SJSA1 (cell line): ENCODE measurements around the gene SPON1. TPM values are rescaled to one million over a fixed set of nuclear protein-coding genes. Genes with fewer than 3 reads are reported as not detected.
"Not testable (repeated sequence)": the region's sequence is repeated elsewhere in the genome, so short reads cannot be mapped to it uniquely, and the experiment has no call there.

ENCODE experiments used
- DNase-seq, 2 experiments: peaks; one replicate each; pipeline ENCODE4 v3.0.0-alpha.2; 2015 to 2020; ENCODE audit warnings: low spot score in 2 of 2, low read depth in 1 of 2
- H3K27ac ChIP-seq: fragments of 250-450 bp; sonication (Bioruptor Pico); 2 replicates; pipeline ENCODE4 v1.5.1; 2020; ENCODE audit warnings: mild to moderate bottlenecking, moderate library complexity
- H3K27me3 ChIP-seq: fragments of 250-450 bp; sonication (Bioruptor Pico); replicated peaks from 2 replicates; pipeline ENCODE4 v1.5.1; 2020; ENCODE audit warnings: mild to moderate bottlenecking, moderate library complexity
- H3K36me3 ChIP-seq: fragments of 250-450 bp; sonication (Bioruptor Pico); 2 replicates; pipeline ENCODE4 v1.5.1; 2020; ENCODE audit warnings: mild to moderate bottlenecking
- H3K4me1 ChIP-seq: fragments of 250-450 bp; sonication (Bioruptor Pico); replicated peaks from 2 replicates; pipeline ENCODE4 v1.6.1; 2021; ENCODE audit warnings: mild to moderate bottlenecking
- H3K4me3 ChIP-seq: fragments of 250-450 bp; sonication (Bioruptor Pico); 2 replicates; pipeline ENCODE4 v1.5.1; 2020; ENCODE audit warnings: mild to moderate bottlenecking
- H3K9me3 ChIP-seq: fragments of 250-450 bp; sonication (Bioruptor Pico); replicated peaks from 2 replicates; pipeline ENCODE4 v1.5.1; 2020; ENCODE audit warnings: mild to moderate bottlenecking
- total RNA-seq: library from RNA; depleted of rRNA; stranded (reverse); fragments of >200 nt; shearing (Covaris generic); gene quantifications from 2 replicates; pipeline ENCODE4 v1.2.3, GENCODE V29; 2014

SPON1 gene
- total RNA-seq, 1 experiment from 2014 or later, result 24.6 TPM

- Histone ChIP-seq H3K4me1 (peaks cover 37% of the 10 kb centered on the region), H3K36me3 (no peaks in the 10 kb centered on the region), H3K27ac (no peak overlapping the region), H3K9me3 (no peaks in the 10 kb centered on the region), H3K27me3 (no peaks in the 10 kb centered on the region), H3K4me3 (no peak overlapping the region)
- peak in 1 of 2 experiments; percentile 50 for DNase-seq
Observed at GRCh38 chr11:14075118-14076078, 112.9 kb downstream of the SPON1 start.

DNA sequence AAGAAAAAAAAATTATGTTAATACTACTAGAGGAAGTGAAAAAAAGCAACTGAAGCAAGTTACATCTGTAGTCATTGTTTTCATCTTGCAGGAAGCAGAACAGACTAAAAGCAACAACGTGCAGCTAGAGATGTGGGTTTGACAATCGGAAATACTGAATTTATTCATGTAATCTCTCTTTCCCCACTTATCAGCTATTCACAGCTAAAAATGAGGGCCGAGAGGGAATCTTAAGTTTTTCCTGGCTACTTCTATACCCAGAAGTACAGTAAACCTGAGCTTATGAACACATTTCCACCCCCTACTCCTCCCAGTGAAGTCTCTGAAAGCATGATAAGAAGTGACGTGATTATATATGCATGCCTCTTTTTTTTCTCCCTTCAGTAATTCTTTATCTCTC, 116.5 kb downstream of the SPON1 start:
- no peak overlapping the region for H3K4me3 ChIP-seq
- H3K9me3 ChIP-seq, result no peaks in the 10 kb centered on the region
- peak in 1 of 2 experiments; percentile 55 for DNase-seq
- no peaks in the 10 kb centered on the region for H3K27me3 ChIP-seq
- peak overlapping the region; percentile 9 for H3K27ac ChIP-seq
- no peaks in the 10 kb centered on the region for H3K36me3 ChIP-seq
- peaks cover 66% of the 10 kb centered on the region for H3K4me1 ChIP-seq

DNA sequence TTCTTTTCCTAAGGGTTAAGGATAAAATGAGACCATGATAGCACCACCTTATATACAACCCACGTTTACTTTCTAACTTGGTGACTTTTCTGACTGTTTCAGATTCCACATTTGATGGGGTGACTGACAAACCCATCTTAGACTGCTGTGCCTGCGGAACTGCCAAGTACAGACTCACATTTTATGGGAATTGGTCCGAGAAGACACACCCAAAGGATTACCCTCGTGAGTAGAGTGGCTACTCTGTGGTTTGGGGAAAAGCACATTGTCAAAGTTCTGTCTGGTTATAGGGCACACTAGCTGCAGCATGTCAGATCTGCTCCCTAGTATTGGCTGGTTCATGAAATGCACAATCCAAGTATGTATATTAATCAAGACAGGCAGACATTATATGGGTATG, 117.3 kb downstream of the SPON1 start:
- Histone ChIP-seq H3K36me3 (no peaks in the 10 kb centered on the region), H3K4me1 (peaks cover 65% of the 10 kb centered on the region), H3K9me3 (no peaks in the 10 kb centered on the region), H3K27ac (no peak overlapping the region), H3K27me3 (no peaks in the 10 kb centered on the region), H3K4me3 (no peak overlapping the region)
- DNase-seq, result no peak

DNA sequence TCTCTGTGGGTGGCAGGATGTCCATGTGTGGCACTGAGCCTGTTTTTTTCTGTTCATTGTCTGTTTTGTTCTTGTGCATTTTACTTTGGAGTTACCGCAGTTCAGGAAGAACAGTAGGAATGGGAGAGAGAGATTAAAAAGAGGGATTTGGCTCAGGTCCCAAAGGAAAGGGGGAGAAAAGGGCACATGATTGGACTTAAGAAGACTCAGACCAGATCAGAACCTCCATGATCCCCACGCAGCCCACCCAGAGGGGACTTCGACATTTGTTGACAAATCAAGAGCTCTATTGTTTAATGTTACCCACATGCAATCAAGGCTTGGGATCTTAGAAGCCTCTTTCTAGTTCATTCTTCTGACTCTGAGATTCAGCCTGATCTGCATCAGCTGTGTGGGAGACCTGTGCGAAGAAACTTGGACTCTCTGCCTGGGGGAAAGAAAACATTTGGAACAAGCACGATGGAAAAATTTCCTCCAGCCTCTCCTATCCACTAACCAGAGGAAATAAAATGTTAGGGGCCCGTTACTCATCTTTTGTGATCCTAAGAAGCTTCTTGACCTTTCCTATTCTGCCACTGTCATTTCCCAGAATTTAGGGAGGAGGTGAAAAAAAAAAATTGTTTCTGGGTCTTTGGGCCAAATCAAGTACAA, 119.2 kb downstream of the SPON1 start:
- H3K4me1 ChIP-seq, result peaks cover 58% of the 10 kb centered on the region
- H3K9me3 ChIP-seq, result no peaks in the 10 kb centered on the region
- H3K27ac ChIP-seq, result peak overlapping the region; percentile 84
- H3K27me3 ChIP-seq, result no peaks in the 10 kb centered on the region
- no peak overlapping the region for H3K4me3 ChIP-seq
- no peaks in the 10 kb centered on the region for H3K36me3 ChIP-seq
- peak; percentile 95 to 100 for DNase-seq

DNA sequence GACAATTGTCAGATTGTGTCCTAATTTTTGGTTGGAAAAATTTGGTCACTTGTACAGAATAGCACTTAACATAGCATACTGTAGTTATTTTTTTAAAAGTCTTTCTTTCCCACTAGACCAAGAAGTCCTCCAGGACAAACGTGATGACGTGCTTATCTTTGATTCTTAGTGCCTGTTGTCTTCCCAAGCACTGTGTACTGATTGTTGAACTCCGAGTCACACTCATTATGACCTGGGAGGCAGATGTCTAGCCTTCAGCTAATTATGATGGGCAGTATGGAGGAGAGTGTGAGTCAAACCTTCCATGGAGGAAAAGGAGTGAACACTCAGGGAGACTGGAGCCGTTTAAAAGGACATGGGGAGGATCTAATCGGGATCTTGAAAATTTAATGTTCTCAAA, 119.8 kb downstream of the SPON1 start:
- H3K9me3 ChIP-seq, result no peaks in the 10 kb centered on the region
- no peaks in the 10 kb centered on the region for H3K27me3 ChIP-seq
- no peaks in the 10 kb centered on the region for H3K36me3 ChIP-seq
- H3K4me3 ChIP-seq, result no peak overlapping the region
- H3K4me1 ChIP-seq, result peaks cover 51% of the 10 kb centered on the region
- DNase-seq, result peak in 1 of 2 experiments; percentile 84
- peak overlapping the region; percentile 84 for H3K27ac ChIP-seq

- not testable (repeated sequence) for H3K27ac ChIP-seq, DNase-seq, H3K4me3 ChIP-seq, H3K36me3 ChIP-seq, H3K9me3 ChIP-seq, H3K27me3 ChIP-seq, H3K4me1 ChIP-seq
Observed at GRCh38 chr11:14088861-14089260, 126.3 kb downstream of the SPON1 start.

DNA sequence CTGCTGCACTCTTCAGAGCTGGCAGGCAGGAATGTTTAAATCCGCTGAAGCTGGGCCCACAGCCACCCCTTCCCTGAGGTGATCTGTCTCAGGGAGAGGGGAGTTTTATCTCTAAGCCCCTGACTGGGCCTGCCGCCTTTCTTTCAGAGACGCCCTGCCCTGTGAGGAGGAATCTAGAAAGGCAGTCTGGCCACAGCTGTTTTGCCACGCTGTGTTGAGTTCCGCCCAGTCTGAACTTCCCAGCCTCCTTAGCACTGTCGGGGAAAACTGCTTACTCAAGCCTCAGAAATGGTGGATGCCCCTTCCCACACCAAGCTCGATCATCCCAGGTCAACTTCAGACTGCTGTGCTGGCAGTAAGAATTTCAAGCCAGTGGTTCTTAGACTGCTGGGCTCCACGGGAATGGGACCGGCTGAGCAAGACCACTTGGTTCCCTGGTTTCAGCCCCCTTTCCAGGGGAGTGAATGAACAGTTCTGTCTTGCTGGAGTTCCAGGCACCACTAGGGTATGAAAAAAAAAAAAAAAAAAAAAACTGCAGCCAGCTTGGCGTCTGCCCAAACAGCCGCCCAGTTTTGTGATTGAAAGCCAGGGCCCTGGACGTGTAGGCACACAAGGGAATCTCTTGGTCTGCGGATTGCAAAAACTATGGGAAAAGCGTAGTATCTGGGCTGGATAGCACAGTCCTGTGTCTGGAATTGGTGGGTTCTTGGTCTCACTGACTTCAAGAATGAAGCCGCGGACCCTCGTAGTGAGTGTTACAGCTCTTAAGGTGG, 127.4 kb downstream of the SPON1 start:
- Histone ChIP-seq H3K27ac (no peak overlapping the region), H3K4me3 (no peak overlapping the region), H3K9me3 (no peaks in the 10 kb centered on the region), H3K36me3 (no peaks in the 10 kb centered on the region), H3K27me3 (no peaks in the 10 kb centered on the region), H3K4me1 (no peaks in the 10 kb centered on the region)
- no peak for DNase-seq

DNA sequence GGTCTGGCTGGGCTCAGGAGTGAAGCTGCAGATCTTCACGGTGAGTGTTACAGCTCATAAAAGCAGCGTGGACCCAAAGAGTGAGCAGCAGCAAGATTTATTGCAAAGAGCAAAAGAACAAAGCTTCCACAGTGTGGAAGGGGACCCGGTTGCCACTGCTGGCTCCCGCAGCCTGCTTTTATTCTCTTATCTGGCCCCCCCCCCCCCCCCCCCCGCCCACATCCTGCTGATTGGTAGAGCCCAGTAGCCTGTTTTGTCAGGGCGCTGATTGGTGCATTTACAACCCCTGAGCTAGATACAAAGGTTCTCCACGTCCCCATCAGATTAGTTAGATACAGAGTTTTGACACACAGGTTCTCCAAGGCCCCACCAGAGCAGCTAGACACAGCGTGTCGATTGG, 128.1 kb downstream of the SPON1 start:
- not testable (repeated sequence) for H3K4me1 ChIP-seq, H3K27me3 ChIP-seq, H3K4me3 ChIP-seq, DNase-seq, H3K9me3 ChIP-seq, H3K36me3 ChIP-seq, H3K27ac ChIP-seq

DNA sequence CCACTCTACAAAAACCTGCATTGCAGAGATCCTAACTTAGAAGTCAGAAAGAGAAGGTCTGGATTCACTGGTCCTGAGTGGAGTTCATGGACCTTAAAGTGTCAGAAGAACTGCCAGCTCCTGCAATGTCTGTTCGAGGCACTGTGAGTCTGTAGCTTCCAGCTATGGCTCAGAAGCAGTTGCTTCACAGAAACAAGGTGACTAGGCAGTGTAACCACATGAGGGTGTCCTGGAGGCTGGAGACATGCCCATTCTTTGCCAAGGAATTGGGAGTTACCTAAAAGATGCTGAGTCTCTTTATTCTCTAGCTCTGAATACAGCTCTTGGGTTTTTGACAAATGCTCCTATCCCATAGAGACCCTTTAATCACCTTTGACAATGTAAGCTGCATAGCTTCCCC, 130.5 kb downstream of the SPON1 start:
- Histone ChIP-seq H3K4me1 (peaks cover 7% of the 10 kb centered on the region; the same call in 1 of the 2 replicates), H3K36me3 (no peaks in the 10 kb centered on the region), H3K4me3 (no peak overlapping the region), H3K9me3 (no peaks in the 10 kb centered on the region), H3K27me3 (no peaks in the 10 kb centered on the region), H3K27ac (no peak overlapping the region)
- DNase-seq, result no peak

DNA sequence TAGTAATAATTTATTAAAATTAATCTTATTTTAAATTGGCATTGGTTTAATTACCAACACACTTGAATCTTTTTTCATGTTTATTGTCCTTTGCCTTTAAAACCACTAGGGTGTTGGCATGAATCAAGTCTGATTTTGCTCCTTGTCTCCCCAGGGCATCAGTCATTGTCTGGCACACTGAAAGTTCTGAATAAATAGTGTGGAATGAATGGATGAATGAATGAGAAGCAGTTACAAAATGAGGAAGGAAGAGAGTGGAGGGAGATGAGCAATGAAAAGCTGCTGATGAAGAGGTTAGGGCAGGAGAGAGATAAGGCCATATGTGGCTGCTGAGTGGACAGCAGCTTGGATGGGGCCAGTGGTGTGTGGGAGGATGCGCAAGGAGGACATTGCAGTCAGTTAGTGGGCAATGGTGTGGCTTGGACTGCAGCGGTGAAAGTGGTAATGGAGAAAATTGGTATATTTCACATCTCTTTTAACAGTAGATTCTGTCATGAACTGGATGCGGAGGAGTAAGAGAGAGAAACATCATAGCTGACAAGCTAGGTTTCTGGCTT, 132.0 kb downstream of the SPON1 start:
- H3K9me3 ChIP-seq, result no peaks in the 10 kb centered on the region

DNA sequence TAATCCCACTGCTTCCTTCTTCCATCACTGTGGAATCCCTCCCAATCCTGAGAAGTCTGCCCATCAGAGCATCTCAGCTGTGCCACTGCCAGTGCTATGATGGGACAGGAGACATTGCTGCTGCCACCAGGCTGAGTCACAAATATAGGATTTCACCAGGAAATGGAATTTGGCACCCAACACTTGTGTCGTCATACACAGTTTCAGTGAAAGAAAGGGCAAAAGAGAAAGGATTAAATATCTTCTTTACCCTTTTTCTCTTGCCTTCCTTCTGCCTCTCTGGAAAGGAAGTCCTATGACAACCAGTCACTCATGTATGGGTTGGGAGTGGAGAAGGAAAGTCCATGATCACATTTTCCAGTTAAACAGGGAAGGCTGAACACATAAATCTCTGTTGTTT, 133.4 kb downstream of the SPON1 start:
- Histone ChIP-seq H3K36me3 (no peaks in the 10 kb centered on the region), H3K9me3 (no peaks in the 10 kb centered on the region)
- no peak for DNase-seq

More for the DNA sequence above, 132.0 kb downstream of the SPON1 start:
- Histone ChIP-seq H3K27me3 (no peaks in the 10 kb centered on the region), H3K36me3 (no peaks in the 10 kb centered on the region), H3K4me1 (peaks cover 7% of the 10 kb centered on the region; the same call in 1 of the 2 replicates), H3K4me3 (no peak overlapping the region), H3K27ac (no peak overlapping the region)
- DNase-seq, result no peak

DNA sequence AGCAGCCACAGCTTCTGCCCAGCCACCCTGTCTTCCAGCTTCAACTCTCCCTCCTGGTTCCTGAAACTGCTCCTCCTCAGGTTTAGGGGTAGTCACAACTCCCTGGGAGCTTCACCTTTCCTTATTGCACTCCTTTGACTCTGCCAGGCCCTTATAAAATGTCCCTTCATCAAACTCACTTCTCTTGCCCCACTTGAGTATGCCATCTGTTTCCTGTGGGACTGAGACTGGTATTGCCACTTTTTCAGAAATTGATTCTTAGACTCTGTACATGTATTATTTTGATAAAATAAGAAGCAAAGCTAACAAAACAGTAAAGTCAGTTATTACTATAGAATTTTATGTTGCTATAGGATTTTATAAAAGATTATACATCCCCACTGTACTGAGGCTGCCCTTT, 134.1 kb downstream of the SPON1 start:
- no peak overlapping the region for H3K4me3 ChIP-seq
- H3K9me3 ChIP-seq, result no peaks in the 10 kb centered on the region
- no peaks in the 10 kb centered on the region for H3K36me3 ChIP-seq

More for the DNA sequence above, 133.4 kb downstream of the SPON1 start:
- Histone ChIP-seq H3K4me1 (peaks cover 7% of the 10 kb centered on the region; the same call in 1 of the 2 replicates), H3K27me3 (no peaks in the 10 kb centered on the region), H3K27ac (no peak overlapping the region), H3K4me3 (no peak overlapping the region)

DNA sequence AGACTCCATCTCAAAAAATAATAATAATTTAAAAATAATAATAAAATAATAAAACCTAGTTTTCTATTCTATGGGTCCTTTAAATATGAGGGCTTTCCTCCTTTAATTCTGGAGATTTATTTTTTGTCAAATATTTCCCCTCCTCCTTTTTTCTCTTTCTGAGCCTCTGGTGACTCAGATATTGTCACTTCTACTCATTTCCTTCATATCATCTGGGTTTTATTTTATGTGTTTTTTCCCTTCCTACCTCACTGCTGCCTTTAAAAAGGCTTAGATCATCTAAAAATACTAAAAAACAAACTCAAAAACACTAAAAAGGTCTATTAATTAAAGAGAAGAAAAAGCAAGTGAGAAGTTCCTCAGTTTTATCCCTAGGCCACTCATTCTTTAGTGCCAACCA, 138.9 kb downstream of the SPON1 start:
- DNase-seq, result no peak
- no peaks in the 10 kb centered on the region for H3K36me3 ChIP-seq
- H3K27ac ChIP-seq, result no peak overlapping the region
- H3K9me3 ChIP-seq, result no peaks in the 10 kb centered on the region
- H3K27me3 ChIP-seq, result no peaks in the 10 kb centered on the region
- no peak overlapping the region for H3K4me3 ChIP-seq
- peaks cover 8% of the 10 kb centered on the region for H3K4me1 ChIP-seq

More for the DNA sequence above, 134.1 kb downstream of the SPON1 start:
- Histone ChIP-seq H3K27me3 (no peaks in the 10 kb centered on the region), H3K4me1 (peaks cover 7% of the 10 kb centered on the region; the same call in 1 of the 2 replicates), H3K27ac (no peak overlapping the region)
- no peak for DNase-seq
